Measurements from ENCODE around the gene CALCOCO1.

CALCOCO1 gene

GRCh38 chr12:53752621-53753020 lies 25.4 kb upstream of the CALCOCO1 start:
- no peak for TF ChIP-seq CTCF (conservative IDR thresholded peaks at IDR 0.05; ENCODE audit: control insufficient read depth, insufficient read depth, low read depth, low read length)
- H3K4me3 ChIP-seq (ENCODE audit: control insufficient read depth, low read depth, low read length) = no peak overlapping the region
- DNase-seq (ENCODE audit: low read depth) = no peak

GRCh38 chr12:53752192-53752601 lies 24.9 kb upstream of the CALCOCO1 start:
- TF ChIP-seq CTCF (conservative IDR thresholded peaks at IDR 0.05; ENCODE audit: control insufficient read depth, insufficient read depth, low read depth, low read length) = no peak
- H3K4me3 ChIP-seq (ENCODE audit: control insufficient read depth, low read depth, low read length) = no peak overlapping the region
- no peak for DNase-seq (ENCODE audit: low read depth)

- peak within 1 kb of the TSS; percentile 30 for H3K4me3 ChIP-seq (ENCODE audit: control insufficient read depth, low read depth, low read length)
- DNase-seq (ENCODE audit: low read depth) = no peak
- TF ChIP-seq CTCF (conservative IDR thresholded peaks at IDR 0.05; ENCODE audit: control insufficient read depth, insufficient read depth, low read depth, low read length) = no peak
Observed at GRCh38 chr12:53751336-53752191, 24.3 kb upstream of the CALCOCO1 start, which contains the start of gene CISTR. TSS of gene CISTR (minus strand) at chr12:53751979.

- TF ChIP-seq CTCF (conservative IDR thresholded peaks at IDR 0.05; ENCODE audit: control insufficient read depth, insufficient read depth, low read depth, low read length) = no peak
- peak overlapping the region; percentile 30 for H3K4me3 ChIP-seq (ENCODE audit: control insufficient read depth, low read depth, low read length)
- DNase-seq (ENCODE audit: low read depth) = no peak
Observed at GRCh38 chr12:53750812-53751335, 23.6 kb upstream of the CALCOCO1 start.

- H3K4me3 ChIP-seq (ENCODE audit: control insufficient read depth, low read depth, low read length) = no peak overlapping the region
- no peak for TF ChIP-seq CTCF (conservative IDR thresholded peaks at IDR 0.05; ENCODE audit: control insufficient read depth, insufficient read depth, low read depth, low read length)
- no peak for DNase-seq (ENCODE audit: low read depth)
Observed at GRCh38 chr12:53749986-53750811, 22.9 kb upstream of the CALCOCO1 start.

- no peak overlapping the region for H3K4me3 ChIP-seq (ENCODE audit: control insufficient read depth, low read depth, low read length)
- DNase-seq (ENCODE audit: low read depth) = no peak
- no peak for TF ChIP-seq CTCF (conservative IDR thresholded peaks at IDR 0.05; ENCODE audit: control insufficient read depth, insufficient read depth, low read depth, low read length)
Observed at GRCh38 chr12:53748072-53748840, 21.0 kb upstream of the CALCOCO1 start.

Measured in fibroblast of mammary gland (primary cell).